COLO668 (cell line): ENCODE results near the gene FNIP2.

Source experiments
- DNase-seq: peaks from one replicate; lab custom pipeline; 2025; ENCODE audit not compliant: unreplicated experiment; lab: John Stamatoyannopoulos, UW

FNIP2 gene

DNA sequence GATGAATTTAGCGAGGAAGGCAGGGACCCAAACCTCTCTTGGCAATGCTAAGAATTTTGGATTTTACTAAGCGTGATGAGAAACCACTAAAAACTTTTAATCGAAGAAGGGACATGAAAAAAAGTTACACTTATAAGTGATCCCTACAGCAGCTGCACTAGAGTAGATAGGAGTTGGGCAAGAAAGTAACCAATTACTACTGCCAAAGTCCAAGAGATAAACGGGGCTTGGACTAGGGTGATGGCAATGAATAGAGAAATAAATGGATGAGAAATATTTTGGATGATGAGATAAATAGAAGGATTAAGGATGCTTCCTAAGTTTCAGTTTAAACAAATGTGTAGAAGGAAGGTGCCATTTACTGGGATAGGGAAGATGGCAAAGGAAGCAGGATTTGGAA, 6.3 kb upstream of the FNIP2 start:
- no peak for DNase-seq

DNA sequence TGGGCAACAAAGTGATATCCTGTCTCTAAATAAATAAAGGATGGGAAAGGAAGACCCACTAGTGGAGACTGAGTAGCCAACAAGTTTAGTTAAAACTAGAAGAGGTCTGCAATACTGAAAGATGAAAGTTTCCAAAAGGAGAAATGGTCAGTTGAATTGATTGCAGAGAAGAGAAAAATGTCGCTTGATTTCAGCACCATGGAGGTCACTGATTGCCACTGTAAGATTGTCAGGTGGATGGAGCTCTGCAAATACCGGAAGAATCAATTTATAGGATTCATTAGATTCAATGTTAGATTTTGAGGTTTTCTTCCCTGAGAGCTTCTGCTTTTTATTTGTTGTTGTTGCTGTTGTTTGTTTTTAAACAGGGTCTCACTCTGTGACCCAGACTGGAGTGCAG, 5.4 kb upstream of the FNIP2 start:
- no peak for DNase-seq

- no peak for DNase-seq
These were observed 2.3 kb upstream of the FNIP2 start for GRCh38 chr4:158766434-158767044.

- no peak for DNase-seq
These were observed 1.4 kb upstream of the FNIP2 start for GRCh38 chr4:158767451-158767850.

DNA sequence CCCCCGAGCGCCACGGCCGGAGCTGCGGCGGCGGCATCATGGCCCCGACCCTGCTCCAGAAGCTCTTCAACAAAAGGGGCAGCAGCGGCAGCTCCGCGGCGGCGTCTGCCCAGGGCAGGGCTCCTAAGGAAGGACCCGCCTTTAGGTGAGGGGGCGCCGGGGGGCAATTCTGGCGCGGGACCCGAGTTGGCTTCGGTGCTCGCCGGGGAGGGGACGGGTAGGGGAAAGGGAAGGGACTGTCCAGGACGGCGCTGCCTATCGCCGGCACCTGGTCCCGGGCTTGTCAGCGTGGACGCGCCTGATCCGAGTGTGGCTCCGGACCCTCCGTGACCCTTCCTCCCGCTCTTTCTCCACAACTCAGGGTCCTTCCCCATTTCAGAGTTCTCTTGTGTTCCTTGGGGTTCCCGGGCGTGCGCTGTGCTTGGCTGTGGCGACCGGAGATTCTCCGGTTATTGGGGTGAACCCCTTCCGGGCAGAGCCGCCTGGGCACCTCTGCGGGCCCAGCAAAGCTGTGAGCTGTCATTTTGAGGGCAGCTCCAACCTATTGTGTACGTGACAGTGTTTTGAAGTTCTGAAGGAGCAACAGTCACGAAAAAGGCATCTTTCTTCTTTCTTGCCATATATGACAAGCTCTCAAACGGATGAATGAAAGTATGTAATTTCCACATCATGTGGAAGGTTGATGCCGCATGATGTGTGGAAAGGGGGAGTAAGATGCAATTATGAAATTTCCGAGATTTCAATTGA, 522 bp downstream of the FNIP2 start:
- DNase-seq: peak; percentile 63

DNA sequence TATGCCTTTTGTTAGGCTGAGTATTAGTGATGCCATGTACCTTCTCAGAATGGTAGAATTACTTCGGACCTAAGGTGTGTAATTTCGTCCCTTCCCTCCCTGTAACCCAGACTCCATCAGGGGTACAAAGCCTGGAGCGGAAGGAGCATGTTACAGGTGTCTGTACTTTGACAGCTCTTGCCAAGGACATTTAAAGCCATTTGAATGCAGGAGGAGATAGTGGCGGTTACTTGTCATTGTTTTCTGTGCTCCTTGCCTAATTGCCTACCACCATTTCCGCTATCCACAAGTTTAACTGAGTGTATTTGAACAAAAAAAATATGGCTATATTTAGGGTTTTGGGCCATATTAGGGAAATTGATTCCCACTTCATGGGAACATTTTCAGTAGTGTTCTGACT, 1.8 kb downstream of the FNIP2 start:
- DNase-seq: no peak

DNA sequence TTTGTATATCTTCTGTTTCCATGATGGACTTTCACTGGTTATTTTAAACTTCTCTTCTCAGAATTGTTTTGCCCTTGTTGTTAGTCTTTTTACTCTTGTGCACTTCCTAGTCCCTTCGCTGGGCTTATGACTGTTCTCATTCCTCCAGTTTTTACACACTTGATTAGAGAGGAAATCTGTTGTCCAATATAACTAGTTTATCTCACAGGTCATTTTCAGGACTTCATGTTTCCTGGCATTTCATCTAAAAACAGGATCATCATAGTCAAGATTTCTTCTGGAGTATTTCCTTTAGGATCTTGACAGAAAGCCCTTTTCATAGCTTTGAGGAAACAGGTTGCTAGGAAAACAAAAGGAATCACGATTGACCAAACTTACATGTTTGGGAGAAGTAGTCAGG, 3.0 kb downstream of the FNIP2 start:
- no peak for DNase-seq

- no peak for DNase-seq
These were observed 6.3 kb downstream of the FNIP2 start for GRCh38 chr4:158775091-158775651.

GRCh38 chr4:158776106-158776505, 7.3 kb downstream of the FNIP2 start:
- no peak for DNase-seq

GRCh38 chr4:158777423-158778155, 8.8 kb downstream of the FNIP2 start:
- peak; percentile 9 for DNase-seq

- DNase-seq: no peak
These were observed 9.4 kb downstream of the FNIP2 start for GRCh38 chr4:158778156-158778711.

- peak; percentile 36 for DNase-seq
These were observed 9.9 kb downstream of the FNIP2 start for GRCh38 chr4:158778712-158779111.

GRCh38 chr4:158781963-158782362, 13.1 kb downstream of the FNIP2 start:
- no peak for DNase-seq

DNA sequence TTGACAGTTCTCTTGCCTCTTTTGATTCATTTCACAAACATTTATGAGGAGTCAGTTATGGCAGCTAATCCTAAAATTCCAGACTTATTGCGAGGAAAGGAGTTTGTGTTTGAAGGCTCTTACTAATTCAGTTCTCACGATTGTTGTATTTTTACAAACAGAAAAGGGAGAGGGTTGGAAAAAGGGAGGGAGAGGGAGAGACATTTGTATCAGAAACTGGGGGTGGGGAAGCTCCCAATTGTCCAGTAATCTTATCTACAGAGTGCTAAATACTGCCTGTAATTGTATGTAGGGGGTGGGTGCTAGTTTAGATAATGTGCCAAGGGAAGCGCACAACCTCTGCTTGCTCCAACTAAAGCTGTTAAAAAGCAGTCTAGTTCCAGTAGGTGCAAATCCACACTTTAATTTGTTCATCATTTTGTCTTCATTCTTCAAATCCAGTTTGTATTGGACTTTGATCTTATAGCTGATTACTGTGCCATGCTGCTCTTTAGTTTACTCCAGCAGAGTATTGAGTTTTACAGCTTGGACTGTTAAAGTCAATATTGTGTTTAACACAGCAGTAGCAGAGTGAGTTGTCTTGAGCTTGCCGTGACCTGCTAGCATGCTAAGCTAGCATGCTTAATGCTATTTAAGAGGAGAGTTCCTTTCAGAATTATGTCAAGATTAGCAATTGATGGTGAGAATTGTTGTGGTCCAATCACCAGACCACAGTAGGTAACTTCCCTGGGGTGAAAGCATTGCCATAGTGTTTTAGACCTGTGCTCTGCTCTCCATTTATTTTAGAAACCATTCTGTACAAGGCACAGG, 13.9 kb downstream of the FNIP2 start:
- peak; percentile 22 for DNase-seq

DNA sequence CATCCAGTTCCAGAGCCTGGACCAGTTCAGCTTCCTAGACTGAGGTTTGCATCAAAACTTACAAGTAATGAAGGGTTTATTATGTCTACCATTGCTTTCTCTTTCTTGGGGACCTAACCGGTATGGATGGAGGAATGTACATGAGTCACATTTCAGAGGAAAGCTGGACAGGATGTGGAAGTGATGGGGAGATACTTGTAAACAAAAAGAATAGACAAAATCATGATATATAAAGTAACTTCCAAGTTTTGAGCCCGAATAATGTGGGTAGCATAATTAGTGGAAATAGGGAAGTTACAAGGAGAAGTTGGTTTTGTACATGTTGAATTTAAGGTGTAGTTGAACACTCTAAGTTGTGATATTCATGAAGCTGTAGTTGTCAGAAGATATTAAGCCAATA, 15.0 kb downstream of the FNIP2 start:
- DNase-seq: no peak

GRCh38 chr4:158785718-158786117, 16.9 kb downstream of the FNIP2 start:
- DNase-seq: no peak

GRCh38 chr4:158786121-158786601, 17.3 kb downstream of the FNIP2 start:
- DNase-seq: no peak

- no peak for DNase-seq
These were observed 18.1 kb downstream of the FNIP2 start for GRCh38 chr4:158786955-158787354.

GRCh38 chr4:158787709-158788475, 19.1 kb downstream of the FNIP2 start:
- no peak for DNase-seq

- no peak for DNase-seq
These were observed 19.7 kb downstream of the FNIP2 start for GRCh38 chr4:158788516-158788915.
